ENCODE measurements around the gene PFDN5. TPM values are rescaled to one million over a fixed set of nuclear protein-coding genes. Genes with fewer than 3 reads are reported as not detected.

Gene PFDN5
- total RNA-seq, 4 donors from 2014 or later: 223 to 578 (median 263) TPM

DNA sequence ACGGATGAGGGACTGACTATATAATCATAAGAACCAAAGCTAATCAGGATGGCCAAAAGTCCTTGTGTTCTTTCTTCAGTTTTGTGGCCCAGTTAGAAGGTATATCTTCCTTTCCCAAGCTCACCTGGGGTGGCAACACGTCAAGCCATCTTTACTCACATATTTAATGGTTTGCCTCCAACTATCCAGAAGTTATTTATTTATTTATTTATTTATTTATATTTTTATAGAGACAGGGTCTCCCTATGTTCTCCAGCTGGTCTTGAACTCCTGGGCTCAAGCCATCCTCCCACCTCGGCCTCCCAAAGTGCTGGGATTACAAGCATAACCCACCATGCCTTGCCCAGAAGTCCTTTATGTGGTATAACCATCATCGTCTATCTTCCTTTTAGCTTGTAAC lies 52.6 kb downstream of the PFDN5 start:
- TF ChIP-seq CTCF (IDR thresholded peaks at IDR 0.05) (no peak), POLR2A (IDR thresholded peaks at IDR 0.05) (no peak)

More for the DNA sequence above, 52.6 kb downstream of the PFDN5 start:
- no peaks in the 10 kb centered on the region for H3K27me3 ChIP-seq
- no peaks in the 10 kb centered on the region for H3K36me3 ChIP-seq
- no peak overlapping the region for H3K4me3 ChIP-seq
- H3K4me1 ChIP-seq: peaks cover 0 to 16% (median 5%) of the 10 kb centered on the region in 4 donors
- H3K9me3 ChIP-seq: no peaks in the 10 kb centered on the region
- H3K27ac ChIP-seq: no peak overlapping the region
- no peak for DNase-seq

Other genes starting within 250 kb of the PFDN5 start
- gene TNS2, start 245.5 kb upstream of the PFDN5 start, total RNA-seq: 100 to 1,000 TPM in 3 of 4 donors, 10 to 100 TPM in 1; 29.2 to 274 (median 154) TPM
- gene SPRYD3, start 216.2 kb upstream of the PFDN5 start, total RNA-seq: 10 to 100 TPM; 27.8 to 38.7 (median 34.8) TPM
- 100 to 1,000 TPM in 2 of 4 donors, 10 to 100 TPM in 2; 68.5 to 191 (median 128) TPM for gene IGFBP6, start 197.9 kb upstream of the PFDN5 start, total RNA-seq
- 10 to 100 TPM in 3 of 4 donors, not detected in 1; 13.3 to 55.0 (median 34.5) TPM for gene SOAT2, start 192.1 kb upstream of the PFDN5 start, total RNA-seq
- 10 to 100 TPM; 11.9 to 38.8 (median 23.1) TPM for gene ZNF740, start 114.8 kb upstream of the PFDN5 start, total RNA-seq
- 100 to 1,000 TPM in 2 of 4 donors, 10 to 100 TPM in 2; 36.1 to 154 (median 109) TPM for gene CSAD, start 114.6 kb upstream of the PFDN5 start, total RNA-seq
- gene ITGB7, start 88.3 kb upstream of the PFDN5 start, total RNA-seq: 10 to 100 TPM in 1 of 4 donors, 1 to 10 TPM in 3; 3.8 to 66.0 (median 4.4) TPM
- 10 to 100 TPM in 1 of 4 donors, 1 to 10 TPM in 3; 1.9 to 10.7 (median 5.7) TPM for gene RARG, start 63.3 kb upstream of the PFDN5 start, total RNA-seq
- gene ESPL1, start 27.2 kb upstream of the PFDN5 start, total RNA-seq: 100 to 1,000 TPM in 1 of 4 donors, 10 to 100 TPM in 3; 47.0 to 108 (median 87.0) TPM
- gene MYG1, start 4.2 kb downstream of the PFDN5 start, total RNA-seq: 10 to 100 TPM; 18.4 to 25.6 (median 24.8) TPM
- gene AAAS, start 26.1 kb downstream of the PFDN5 start, total RNA-seq: 100 to 1,000 TPM in 1 of 4 donors, 10 to 100 TPM in 3; 36.4 to 143 (median 51.1) TPM
- gene SP7, start 40.8 kb downstream of the PFDN5 start, total RNA-seq: not detected
- 10 to 100 TPM; 56.1 to 83.4 (median 67.8) TPM for gene SP1, start 84.6 kb downstream of the PFDN5 start, total RNA-seq
- under 1 TPM in 1 of 4 donors, not detected in 3; 0.40 TPM for gene AMHR2, start 128.3 kb downstream of the PFDN5 start, total RNA-seq
- gene PRR13, start 146.2 kb downstream of the PFDN5 start, total RNA-seq: 100 to 1,000 TPM; 160 to 541 (median 423) TPM
- 100 to 1,000 TPM; 384 to 549 (median 500) TPM for gene PCBP2, start 156.6 kb downstream of the PFDN5 start, total RNA-seq
- 10 to 100 TPM in 3 of 4 donors, 1 to 10 TPM in 1; 6.5 to 44.6 (median 11.6) TPM for gene MAP3K12, start 203.9 kb downstream of the PFDN5 start, total RNA-seq
- 10 to 100 TPM; 25.7 to 30.3 (median 27.2) TPM for gene TARBP2, start 205.7 kb downstream of the PFDN5 start, total RNA-seq
- not detected for gene NPFF, start 211.9 kb downstream of the PFDN5 start, total RNA-seq

Data from Peyer's patch (tissue), 4 donors.